GM12872 (cell line): ENCODE results near the gene GRK5.

ENCODE experiments used
- TF ChIP-seq, protein P1 (sequence below): IDR thresholded peaks from 3 replicates; pipeline ENCODE4 v1.5.1; 2011; ENCODE audit warnings: low read depth, mild to moderate bottlenecking, low read length, moderate library complexity; ENCODE audit not compliant: insufficient read depth

The GRK5 gene

DNA sequence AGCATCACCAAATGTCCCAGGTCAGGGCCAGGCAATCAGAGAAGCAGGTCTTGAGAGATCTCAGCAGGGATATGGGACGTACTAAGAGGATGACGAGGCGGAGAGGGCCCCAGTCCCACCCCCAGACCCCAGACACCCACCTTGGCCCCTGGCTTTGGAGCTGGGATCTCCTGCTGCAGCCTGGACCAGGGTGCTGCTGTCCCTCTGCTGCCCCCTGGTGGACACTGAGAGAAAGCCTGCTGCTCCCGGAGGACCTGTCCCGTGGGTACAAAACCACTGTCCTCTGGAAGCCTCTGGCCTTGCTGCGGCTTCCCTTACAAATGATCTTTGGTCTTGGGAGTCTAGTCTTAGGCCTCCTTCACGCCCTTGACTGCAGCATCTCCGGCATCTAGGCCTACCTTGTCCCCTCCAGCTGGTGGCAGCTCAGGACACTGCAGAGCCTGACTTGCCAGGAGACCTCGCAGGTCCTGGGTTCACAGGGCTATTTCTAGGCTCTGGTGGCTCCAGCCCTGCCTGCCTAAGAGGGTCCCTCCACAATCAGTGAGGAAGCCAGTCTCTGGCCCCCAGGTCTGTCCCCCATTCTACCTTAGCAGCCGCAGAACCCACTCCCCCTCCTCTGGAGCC lies 238.1 kb downstream of the GRK5 start:
- TF ChIP-seq, protein P1, sequence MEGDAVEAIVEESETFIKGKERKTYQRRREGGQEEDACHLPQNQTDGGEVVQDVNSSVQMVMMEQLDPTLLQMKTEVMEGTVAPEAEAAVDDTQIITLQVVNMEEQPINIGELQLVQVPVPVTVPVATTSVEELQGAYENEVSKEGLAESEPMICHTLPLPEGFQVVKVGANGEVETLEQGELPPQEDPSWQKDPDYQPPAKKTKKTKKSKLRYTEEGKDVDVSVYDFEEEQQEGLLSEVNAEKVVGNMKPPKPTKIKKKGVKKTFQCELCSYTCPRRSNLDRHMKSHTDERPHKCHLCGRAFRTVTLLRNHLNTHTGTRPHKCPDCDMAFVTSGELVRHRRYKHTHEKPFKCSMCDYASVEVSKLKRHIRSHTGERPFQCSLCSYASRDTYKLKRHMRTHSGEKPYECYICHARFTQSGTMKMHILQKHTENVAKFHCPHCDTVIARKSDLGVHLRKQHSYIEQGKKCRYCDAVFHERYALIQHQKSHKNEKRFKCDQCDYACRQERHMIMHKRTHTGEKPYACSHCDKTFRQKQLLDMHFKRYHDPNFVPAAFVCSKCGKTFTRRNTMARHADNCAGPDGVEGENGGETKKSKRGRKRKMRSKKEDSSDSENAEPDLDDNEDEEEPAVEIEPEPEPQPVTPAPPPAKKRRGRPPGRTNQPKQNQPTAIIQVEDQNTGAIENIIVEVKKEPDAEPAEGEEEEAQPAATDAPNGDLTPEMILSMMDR: peak; percentile 98

DNA sequence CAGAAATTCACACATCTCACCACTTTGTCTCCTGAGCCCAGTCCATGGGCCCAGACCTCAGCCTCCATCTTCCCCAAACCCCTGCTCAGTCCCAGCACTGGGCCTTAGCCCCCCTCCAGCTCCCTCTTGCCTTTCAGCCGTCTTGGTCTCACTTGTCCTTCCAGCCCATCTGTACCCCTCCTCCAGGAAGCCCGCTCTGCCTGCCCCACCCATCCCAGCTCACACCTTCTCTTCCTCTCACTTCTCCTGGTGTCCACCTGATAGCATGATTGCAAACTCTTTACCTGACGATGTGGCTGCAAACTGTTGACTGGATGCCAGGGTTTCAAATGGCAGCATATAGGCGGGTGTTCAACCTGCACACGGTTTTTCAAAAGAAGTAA lies 238.6 kb downstream of the GRK5 start:
- TF ChIP-seq, protein P1: no peak

DNA sequence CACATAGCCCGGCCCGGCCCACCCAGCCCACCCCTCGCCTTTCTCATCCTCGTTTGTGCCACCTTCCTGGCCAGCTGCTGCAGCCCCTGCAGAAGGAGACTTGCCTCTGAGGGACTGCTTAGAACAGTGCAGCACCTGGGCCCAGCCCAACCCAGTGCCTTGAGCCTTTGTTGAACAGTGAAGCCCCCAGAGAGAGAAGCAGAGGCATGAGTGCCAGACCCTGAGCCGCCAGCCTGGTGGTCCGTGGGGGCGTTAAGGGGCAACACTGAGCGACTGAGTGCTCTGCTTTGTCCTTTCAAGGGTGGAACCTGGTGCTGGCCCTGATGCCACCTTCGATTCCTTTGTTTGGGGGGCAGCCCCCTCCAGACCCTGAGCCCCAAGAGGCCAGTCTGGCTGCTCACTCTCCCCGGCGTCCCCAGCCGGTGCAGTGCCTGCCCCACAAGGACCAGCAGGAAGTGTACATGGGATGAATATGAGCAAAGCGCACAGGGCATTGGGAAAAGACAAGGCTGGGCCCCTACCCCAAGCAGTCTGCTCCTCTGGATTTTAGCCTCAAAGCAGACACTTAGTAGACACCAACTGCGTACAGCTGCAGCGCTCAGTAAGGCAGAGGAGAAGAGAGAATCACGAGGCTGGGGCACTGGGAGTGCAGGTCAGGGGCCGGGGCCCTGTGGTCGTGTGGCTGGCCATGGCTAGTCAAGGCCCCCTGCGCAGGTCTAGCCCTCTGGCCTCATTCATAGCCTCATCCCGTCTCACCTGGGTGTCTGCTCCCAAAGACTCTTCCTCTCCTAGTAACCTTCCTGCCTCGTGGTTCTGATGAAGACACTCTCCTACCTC lies 239.3 kb downstream of the GRK5 start:
- TF ChIP-seq, protein P1: no peak

DNA sequence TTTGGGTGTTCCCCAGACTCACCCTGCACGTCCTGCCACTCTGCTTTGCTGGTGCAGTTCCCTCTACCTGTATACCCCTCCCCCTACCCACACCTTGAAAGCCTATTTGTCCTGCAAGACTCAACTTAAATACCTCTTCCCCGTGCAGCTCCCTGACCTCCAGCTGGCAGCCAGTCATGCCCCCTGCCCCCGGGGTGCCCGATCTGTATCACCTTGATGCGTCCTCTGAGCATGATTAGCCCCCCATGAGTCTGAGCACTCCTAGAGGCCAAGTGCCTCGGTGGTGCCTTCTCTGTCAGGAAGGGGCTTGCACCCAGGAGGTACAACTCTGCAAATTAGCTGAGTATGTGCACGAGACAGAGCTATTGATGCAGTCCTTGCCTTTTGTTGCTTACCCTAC lies 240.1 kb downstream of the GRK5 start:
- TF ChIP-seq, protein P1: no peak

DNA sequence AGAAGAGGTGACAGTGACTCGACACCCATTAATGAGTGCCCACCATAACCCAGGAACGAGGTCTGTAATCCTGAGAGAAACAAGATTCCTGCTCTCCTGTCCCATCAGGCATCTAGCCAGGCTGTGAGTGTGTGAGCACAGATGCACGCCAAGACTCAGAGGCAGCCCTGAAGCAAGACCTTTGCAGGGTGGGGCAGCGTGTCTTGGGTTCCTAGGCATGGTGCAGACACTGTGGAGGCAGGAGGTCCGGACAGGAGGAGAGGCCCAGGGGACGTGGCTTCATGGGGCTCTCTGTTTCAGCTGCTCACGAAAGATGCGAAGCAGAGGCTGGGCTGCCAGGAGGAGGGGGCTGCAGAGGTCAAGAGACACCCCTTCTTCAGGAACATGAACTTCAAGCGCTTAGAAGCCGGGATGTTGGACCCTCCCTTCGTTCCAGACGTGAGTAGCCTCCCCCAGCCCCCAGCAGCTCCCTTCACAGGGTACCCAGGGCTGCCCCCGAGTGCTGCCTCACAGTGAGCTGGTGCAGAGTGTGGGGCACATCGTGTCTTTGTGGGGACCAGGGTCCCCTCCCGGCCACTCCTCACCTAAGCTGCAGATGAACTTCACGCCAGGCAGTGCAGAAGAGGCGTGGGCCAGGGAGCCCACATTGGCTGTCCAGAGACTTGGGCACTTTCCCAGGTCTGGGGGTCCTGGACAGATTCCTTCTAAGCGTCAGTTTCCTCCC lies 240.6 kb downstream of the GRK5 start:
- TF ChIP-seq, protein P1: no peak

DNA sequence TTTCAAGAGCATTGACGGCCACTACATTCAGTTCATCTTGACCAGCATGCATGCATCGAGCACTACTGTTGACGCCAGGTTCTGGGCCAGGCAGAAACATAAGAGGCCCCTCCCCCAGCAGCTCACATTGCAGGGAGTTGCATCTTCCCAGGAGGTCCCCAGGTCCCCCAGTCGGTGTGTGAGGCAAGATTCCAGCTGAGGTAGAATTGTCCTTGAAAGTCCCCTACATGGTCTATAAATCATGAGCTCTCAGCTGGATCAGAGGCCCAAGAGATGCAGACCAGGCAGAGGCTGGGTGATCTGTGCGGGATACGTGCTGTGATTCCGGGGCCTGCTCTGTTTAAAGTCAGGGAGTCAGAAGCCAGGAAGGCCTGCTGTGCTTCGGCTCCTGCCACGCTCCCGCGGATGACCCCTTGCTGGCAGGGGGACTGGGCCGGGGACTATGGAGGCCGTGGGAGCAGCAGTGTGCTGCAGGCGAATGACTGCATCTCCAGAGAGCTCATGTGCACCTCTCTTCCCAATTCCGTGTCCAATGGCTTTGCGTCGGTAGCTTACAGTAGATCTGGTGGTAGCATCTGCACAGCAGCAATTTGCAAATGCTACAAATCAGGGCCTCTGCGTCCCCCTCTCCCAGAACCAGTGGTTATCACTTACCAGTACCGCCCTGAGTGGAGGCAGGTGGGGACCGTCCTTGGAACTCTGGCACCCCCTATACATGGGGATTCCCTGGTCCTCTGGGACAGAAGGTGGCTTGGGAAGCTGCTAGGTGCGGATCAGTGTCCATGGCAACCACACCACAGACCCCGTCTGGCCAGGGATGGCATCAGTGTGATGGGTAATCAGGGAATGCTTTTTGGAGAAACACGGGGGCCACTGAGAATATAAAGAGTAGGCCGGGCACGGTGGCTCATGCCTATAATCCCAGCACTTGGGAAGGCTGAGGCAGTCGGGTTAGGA lies 241.5 kb downstream of the GRK5 start:
- TF ChIP-seq, protein P1: no peak
